Keratinocyte (primary cell): ENCODE data around the gene FAM20B. TPM values are rescaled to one million over a fixed set of nuclear protein-coding genes. Genes with fewer than 3 reads are reported as not detected.

ENCODE experiments used
- DNase-seq: peaks from one replicate; pipeline ENCODE4 v3.0.0-alpha.2; 2011; ENCODE audit warnings: low read depth, missing footprints, low spot score
- FAIRE-seq: peaks from 2 replicates; lab custom pipeline; 2011; peaks lifted over from hg19 to GRCh38; lab: Jason Lieb, UNC
- H2AFZ ChIP-seq: 2 replicates; pipeline ENCODE4 v1.6.0; 2012; ENCODE audit warnings: low read length, control low read depth, inconsistent platforms; ENCODE audit not compliant: control insufficient read depth
- H3K27ac ChIP-seq: 2 replicates; pipeline ENCODE4 v1.5.1; 2011; ENCODE audit warnings: low read length; ENCODE audit not compliant: control insufficient read depth, insufficient read depth
- H3K27me3 ChIP-seq: 3 replicates; pipeline ENCODE4 v1.6.0; 2011; ENCODE audit warnings: low read length; ENCODE audit not compliant: control insufficient read depth, insufficient read depth; ENCODE audit errors: extremely low read depth
- H3K36me3 ChIP-seq, 2 experiments: 2 replicates in 1 of 2; 3 replicates in 1 of 2; pipeline ENCODE4 v1.5.1; 2011; ENCODE audit warnings: low read length in 2 of 2, mild to moderate bottlenecking in 1 of 2; ENCODE audit not compliant: control insufficient read depth in 2 of 2, insufficient read depth in 2 of 2; ENCODE audit errors: extremely low read depth in 1 of 2
- H3K4me1 ChIP-seq: 3 replicates; pipeline ENCODE4 v1.5.1; 2011; ENCODE audit warnings: low read length; ENCODE audit not compliant: control insufficient read depth, insufficient read depth; ENCODE audit errors: extremely low read depth
- H3K4me2 ChIP-seq: 3 replicates; pipeline ENCODE4 v1.6.0; 2011; ENCODE audit warnings: low read depth, low read length; ENCODE audit not compliant: control insufficient read depth, insufficient read depth; ENCODE audit errors: extremely low read depth
- H3K4me3 ChIP-seq, 3 experiments: fragments of 200-600 bp in 1 of 3; sonication (generic) in 1 of 3; 2 replicates in 2 of 3; 3 replicates in 1 of 3; pipeline ENCODE4 v1.5.1; 2011 to 2016; ENCODE audit warnings: low read length in 3 of 3, mild to moderate bottlenecking in 3 of 3, control low read depth in 2 of 3, inconsistent platforms in 1 of 3, low read depth in 1 of 3, mixed read lengths in 1 of 3, mixed run types in 1 of 3, moderate library complexity in 1 of 3; ENCODE audit not compliant: control insufficient read depth in 2 of 3, insufficient read depth in 2 of 3; ENCODE audit errors: extremely low read depth in 1 of 3
- H3K79me2 ChIP-seq: 2 replicates; pipeline ENCODE4 v1.6.0; 2012; ENCODE audit warnings: low read length; ENCODE audit not compliant: control insufficient read depth, insufficient read depth
- H3K9ac ChIP-seq: 3 replicates; pipeline ENCODE4 v1.6.0; 2011; ENCODE audit warnings: low read length; ENCODE audit not compliant: control insufficient read depth, insufficient read depth; ENCODE audit errors: extremely low read depth
- H3K9me1 ChIP-seq: 3 replicates; pipeline ENCODE4 v1.6.0; 2011; ENCODE audit warnings: low read length; ENCODE audit not compliant: control insufficient read depth, insufficient read depth; ENCODE audit errors: extremely low read depth
- H3K9me3 ChIP-seq: 2 replicates; pipeline ENCODE4 v1.5.1; 2012; ENCODE audit warnings: low read depth, low read length; ENCODE audit not compliant: control insufficient read depth
- H4K20me1 ChIP-seq: 3 replicates; pipeline ENCODE4 v1.6.0; 2011; ENCODE audit warnings: low read length; ENCODE audit not compliant: control insufficient read depth, insufficient read depth; ENCODE audit errors: extremely low read depth
- EZH2 ChIP-seq: IDR thresholded peaks from one replicate; pipeline ENCODE4 v1.6.1; 2012; ENCODE audit warnings: inconsistent platforms, mild to moderate bottlenecking, low read length, moderate library complexity
- dilution Hi-C: fragments of 300-500 bp; cut with MboI; formaldehyde crosslinking; loops from one replicate; pipeline ENCODE4 v1.7.0; 2020; ENCODE audit warnings: low sequenced_read_pairs; ENCODE audit not compliant: extremely low pct_ligation_motif_present
- polyA plus RNA-seq, 5 experiments: library from polyadenylated mRNA; depleted of rRNA in 3 of 5; stranded (reverse) in 3 of 5; stranded (forward) in 1 of 5; unstranded in 1 of 5; fragments of >200 nt; gene quantifications; 1 replicate in 1 of 5; 2 replicates in 3 of 5; 3 replicates in 1 of 5; pipeline versions ENCODE4 v1.2.1 to v1.2.3, GENCODE V29; 2011 to 2012; ENCODE audit warnings: missing spikeins in 2 of 5, low read depth in 1 of 5, low replicate concordance in 1 of 5
- TF ChIP-seq, protein P1 (sequence below), 3 experiments: IDR thresholded peaks in 1 of 3; conservative IDR thresholded peaks in 1 of 3; optimal IDR thresholded peaks in 1 of 3; 2 replicates in 2 of 3; 3 replicates in 1 of 3; pipeline versions ENCODE3 to v1.5.1; 2011; ENCODE audit warnings: low read length in 3 of 3, mild to moderate bottlenecking in 3 of 3, moderate library complexity in 2 of 3, control low read depth in 1 of 3, inconsistent platforms in 1 of 3; ENCODE audit not compliant: insufficient read depth in 2 of 3; ENCODE audit errors: extremely low read depth in 1 of 3

Gene FAM20B
- polyA plus RNA-seq, 1 donor (not counting 4 experiments of a cell fraction or from before 2014, with no cell fraction given), result 20.1 TPM

DNA sequence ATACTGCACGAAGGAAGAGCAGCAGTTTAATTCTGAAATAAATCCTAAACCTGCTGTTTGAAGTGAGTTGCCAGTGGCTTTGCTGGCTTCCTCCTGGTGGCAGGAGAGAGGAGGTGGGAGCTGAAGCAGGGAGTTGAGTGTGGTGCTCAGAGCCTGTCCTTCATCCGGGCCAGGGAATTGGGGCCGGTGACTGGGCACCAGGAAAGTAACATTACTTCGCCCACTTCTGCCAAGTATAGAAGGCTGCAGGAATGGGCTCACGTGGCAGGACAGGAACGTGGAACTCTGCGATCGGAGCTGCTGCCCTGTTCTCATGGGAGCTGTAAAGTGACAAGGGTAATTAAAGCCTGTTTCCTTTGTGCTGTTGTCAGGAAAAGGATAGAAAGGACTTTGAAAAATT is 64.8 kb downstream of the FAM20B start:
- TF ChIP-seq, protein P1, sequence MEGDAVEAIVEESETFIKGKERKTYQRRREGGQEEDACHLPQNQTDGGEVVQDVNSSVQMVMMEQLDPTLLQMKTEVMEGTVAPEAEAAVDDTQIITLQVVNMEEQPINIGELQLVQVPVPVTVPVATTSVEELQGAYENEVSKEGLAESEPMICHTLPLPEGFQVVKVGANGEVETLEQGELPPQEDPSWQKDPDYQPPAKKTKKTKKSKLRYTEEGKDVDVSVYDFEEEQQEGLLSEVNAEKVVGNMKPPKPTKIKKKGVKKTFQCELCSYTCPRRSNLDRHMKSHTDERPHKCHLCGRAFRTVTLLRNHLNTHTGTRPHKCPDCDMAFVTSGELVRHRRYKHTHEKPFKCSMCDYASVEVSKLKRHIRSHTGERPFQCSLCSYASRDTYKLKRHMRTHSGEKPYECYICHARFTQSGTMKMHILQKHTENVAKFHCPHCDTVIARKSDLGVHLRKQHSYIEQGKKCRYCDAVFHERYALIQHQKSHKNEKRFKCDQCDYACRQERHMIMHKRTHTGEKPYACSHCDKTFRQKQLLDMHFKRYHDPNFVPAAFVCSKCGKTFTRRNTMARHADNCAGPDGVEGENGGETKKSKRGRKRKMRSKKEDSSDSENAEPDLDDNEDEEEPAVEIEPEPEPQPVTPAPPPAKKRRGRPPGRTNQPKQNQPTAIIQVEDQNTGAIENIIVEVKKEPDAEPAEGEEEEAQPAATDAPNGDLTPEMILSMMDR (optimal IDR thresholded peaks at IDR 0.05 in 1 of 3, IDR thresholded peaks at IDR 0.05 in 1 of 3, conservative IDR thresholded peaks at IDR 0.05 in 1 of 3; ENCODE audit: extremely low read depth in 1 of 3, insufficient read depth in 2 of 3, low read length in 3 of 3), result no peak
- no peak for TF ChIP-seq EZH2
- no peak overlapping the region for H3K27ac ChIP-seq
- H3K4me2 ChIP-seq, result no peak overlapping the region
- no peaks in the 10 kb centered on the region for H3K79me2 ChIP-seq
- no peak overlapping the region for H3K9ac ChIP-seq
- DNase-seq, result no peak
- FAIRE-seq, result no peak
- H3K27me3 ChIP-seq, result no peaks in the 10 kb centered on the region
- dilution Hi-C loops, result no loop called here
- H2AFZ ChIP-seq, result no peak overlapping the region
- H3K36me3 ChIP-seq, result peaks cover 50 to 53% of the 10 kb centered on the region in 2 experiments
- no peaks in the 10 kb centered on the region for H3K4me1 ChIP-seq
- no peaks in the 10 kb centered on the region for H4K20me1 ChIP-seq
- no peaks in the 10 kb centered on the region for H3K9me3 ChIP-seq
- H3K9me1 ChIP-seq, result no peaks in the 10 kb centered on the region
- no peak overlapping the region for H3K4me3 ChIP-seq

DNA sequence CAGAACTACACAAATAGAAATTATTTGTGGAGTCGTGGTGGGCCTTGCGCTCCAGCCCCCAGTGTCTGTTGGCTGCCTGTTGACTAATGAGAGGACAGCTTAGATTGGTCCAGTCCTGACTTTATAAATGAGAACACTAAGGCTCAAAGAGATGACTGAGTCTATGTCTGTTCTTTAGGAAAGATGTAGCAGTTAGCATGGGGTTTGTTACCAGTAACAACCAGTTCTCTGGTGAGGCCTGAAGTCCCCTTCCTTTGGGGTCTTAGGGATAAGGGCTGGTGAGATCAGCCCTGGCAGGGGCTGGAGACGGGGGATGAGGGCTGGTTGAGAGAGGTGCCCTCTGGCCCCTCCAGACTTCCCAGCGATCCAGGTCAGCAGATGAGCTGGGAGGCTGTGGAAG is 65.2 kb downstream of the FAM20B start:
- Histone ChIP-seq H3K9me3 (no peaks in the 10 kb centered on the region), H3K36me3 (peaks cover 52 to 53% of the 10 kb centered on the region in 2 experiments), H2AFZ (no peak overlapping the region), H3K9me1 (no peaks in the 10 kb centered on the region), H3K9ac (no peak overlapping the region), H3K4me3 (no peak overlapping the region), H3K27me3 (no peaks in the 10 kb centered on the region), H3K27ac (no peak overlapping the region), H3K4me2 (no peak overlapping the region), H4K20me1 (no peaks in the 10 kb centered on the region), H3K4me1 (no peaks in the 10 kb centered on the region), H3K79me2 (no peaks in the 10 kb centered on the region)
- TF ChIP-seq, protein P1 (optimal IDR thresholded peaks at IDR 0.05 in 1 of 3, IDR thresholded peaks at IDR 0.05 in 1 of 3, conservative IDR thresholded peaks at IDR 0.05 in 1 of 3; ENCODE audit: extremely low read depth in 1 of 3, insufficient read depth in 2 of 3, low read length in 3 of 3), result no peak
- no peak for TF ChIP-seq EZH2
- dilution Hi-C loops, result no loop called here
- no peak for FAIRE-seq
- DNase-seq, result no peak
